Measurements from ENCODE around the gene ARHGEF10L. TPM values are rescaled to one million over a fixed set of nuclear protein-coding genes. Genes with fewer than 3 reads are reported as not detected.

ARHGEF10L gene
- total RNA-seq, 1 donor from 2014 or later = 57.9 TPM

- Histone ChIP-seq H3K4me3 (no peak overlapping the region), H3K27me3 (ENCODE audit: low read depth) (no peaks in the 10 kb centered on the region), H3K36me3 (peaks cover 55% of the 10 kb centered on the region), H3K4me1 (no peaks in the 10 kb centered on the region), H3K27ac (no peak overlapping the region), H3K9me3 (no peaks in the 10 kb centered on the region)
- DNase-seq = no peak
- intact Hi-C loops (cut with DNase I) = no loop called here
- no peak for ATAC-seq
- TF ChIP-seq CTCF (IDR thresholded peaks at IDR 0.05) = no peak
These were observed 110.0 kb downstream of the ARHGEF10L start for GRCh38 chr1:17649371-17650106.

GRCh38 chr1:17653276-17653675 is 113.8 kb downstream of the ARHGEF10L start:
- no peak for ATAC-seq
- DNase-seq = no peak
- Histone ChIP-seq H3K27me3 (ENCODE audit: low read depth) (no peaks in the 10 kb centered on the region), H3K4me3 (no peak overlapping the region), H3K9me3 (no peaks in the 10 kb centered on the region), H3K4me1 (no peaks in the 10 kb centered on the region), H3K27ac (no peak overlapping the region), H3K36me3 (peaks cover 77% of the 10 kb centered on the region)
- no peak for TF ChIP-seq CTCF (IDR thresholded peaks at IDR 0.05)
- intact Hi-C loops (cut with DNase I) = no loop called here

- H3K27ac ChIP-seq = no peak overlapping the region
- peaks cover 74% of the 10 kb centered on the region for H3K36me3 ChIP-seq
- no peaks in the 10 kb centered on the region for H3K27me3 ChIP-seq (ENCODE audit: low read depth)
- H3K4me1 ChIP-seq = no peaks in the 10 kb centered on the region
- H3K9me3 ChIP-seq = no peaks in the 10 kb centered on the region
- no peak for DNase-seq
- peak; percentile 52 for TF ChIP-seq CTCF (IDR thresholded peaks at IDR 0.05)
- H3K4me3 ChIP-seq = no peak overlapping the region
- peak; percentile 11 to 19 for ATAC-seq
- intact Hi-C loops (cut with DNase I) = no loop called here
These were observed 114.3 kb downstream of the ARHGEF10L start for GRCh38 chr1:17653728-17654351.

- no peak overlapping the region for H3K27ac ChIP-seq
- no peaks in the 10 kb centered on the region for H3K27me3 ChIP-seq (ENCODE audit: low read depth)
- no peaks in the 10 kb centered on the region for H3K9me3 ChIP-seq
- no peak for TF ChIP-seq CTCF (IDR thresholded peaks at IDR 0.05)
- ATAC-seq = no peak
- peaks cover 76% of the 10 kb centered on the region for H3K36me3 ChIP-seq
- intact Hi-C loops (cut with DNase I) = no loop called here
- no peaks in the 10 kb centered on the region for H3K4me1 ChIP-seq
- no peak for DNase-seq
- H3K4me3 ChIP-seq = no peak overlapping the region
These were observed 115.0 kb downstream of the ARHGEF10L start for GRCh38 chr1:17654519-17654918.

- TF ChIP-seq CTCF (IDR thresholded peaks at IDR 0.05) = no peak
- Histone ChIP-seq H3K27me3 (ENCODE audit: low read depth) (no peaks in the 10 kb centered on the region), H3K9me3 (no peaks in the 10 kb centered on the region), H3K27ac (no peak overlapping the region), H3K36me3 (peaks cover 76% of the 10 kb centered on the region), H3K4me1 (no peaks in the 10 kb centered on the region), H3K4me3 (no peak overlapping the region)
- intact Hi-C loops (cut with DNase I) = no loop called here
- DNase-seq (no peak), ATAC-seq (no peak)
These were observed 115.7 kb downstream of the ARHGEF10L start for GRCh38 chr1:17655169-17655568.

Data from lower lobe of right lung (tissue), 2 donors.